HepG2 (cell line): ENCODE data around the gene THSD8. TPM values are rescaled to one million over a fixed set of nuclear protein-coding genes. Genes with fewer than 3 reads are reported as not detected.

Source experiments
- ATAC-seq: fragments of 200-7000 bp; cut with Tn5 transposase; 3 replicates; pipeline ENCODE4 v1.9.1; 2020; ENCODE audit warnings: mild to moderate bottlenecking, moderate library complexity
- BruUV-seq: library from RNA; stranded (reverse); fragments of 400-500 nt; replicated peaks from 2 replicates; lab custom pipeline; 2021; lab: Mats Ljungman, UMichigan
- CTCF ChIA-PET: fragments of 300-600 bp; formaldehyde crosslinking; extraction: SDS; loops from one replicate; lab custom pipeline; 2021; ENCODE audit warnings: low total read pairs, inconsistent platforms, low intra/inter-chr PET ratio; lab: Yijun Ruan, JAX
- POLR2A ChIA-PET: fragments of 350-600 bp; sonication (Branson Sonifier 250); formaldehyde crosslinking; loops from one replicate; lab custom pipeline; 2020; ENCODE audit warnings: antibody characterized with exemption, inconsistent platforms; lab: Yijun Ruan, JAX
- DNase-seq: peaks from one replicate; pipeline ENCODE4 v3.0.0-alpha.2; 2015; ENCODE audit warnings: low spot score
- FAIRE-seq: peaks from 3 replicates; lab custom pipeline; 2011; peaks lifted over from hg19 to GRCh38; lab: Jason Lieb, UNC
- H2AFZ ChIP-seq: one replicate; pipeline ENCODE4 v1.6.1; 2011; ENCODE audit warnings: low read length, inconsistent platforms
- H3K27ac ChIP-seq: fragments of 300-600 bp; 3 replicates; pipeline ENCODE4 v1.8.0; 2011; ENCODE audit warnings: mixed run types, mild to moderate bottlenecking, mixed read lengths, low read length, inconsistent platforms; ENCODE audit not compliant: insufficient read depth; ENCODE audit errors: extremely low read length
- H3K27me3 ChIP-seq, 2 experiments: fragments of 200-600 bp in 1 of 2; 2 replicates in 1 of 2; 3 replicates in 1 of 2; pipeline versions ENCODE4 v1.6.0 to v1.8.0; 2011; ENCODE audit warnings: low read length in 2 of 2, mild to moderate bottlenecking in 2 of 2, moderate library complexity in 2 of 2, inconsistent platforms in 1 of 2; ENCODE audit not compliant: insufficient read depth in 2 of 2, control insufficient read depth in 1 of 2
- H3K36me3 ChIP-seq, 2 experiments: fragments of 200-600 bp in 1 of 2; replicated peaks in 1 of 2; 2 replicates in 1 of 2; 3 replicates in 1 of 2; pipeline versions ENCODE4 v1.5.1 to v1.8.0; 2011; ENCODE audit warnings: low read length in 2 of 2, inconsistent platforms in 1 of 2; ENCODE audit not compliant: insufficient read depth in 2 of 2, control insufficient read depth in 1 of 2
- H3K4me1 ChIP-seq: 2 replicates; pipeline ENCODE4 v1.5.1; 2012; ENCODE audit warnings: low read length, inconsistent platforms; ENCODE audit not compliant: insufficient read depth
- H3K4me2 ChIP-seq: 2 replicates; pipeline ENCODE4 v1.6.0; 2011; ENCODE audit warnings: low read depth, low read length, inconsistent platforms
- H3K4me3 ChIP-seq, 3 experiments: fragments of 200-600 bp in 1 of 3; sonication (generic), shearing (Covaris generic) in 1 of 3; replicated peaks in 1 of 3; 2 replicates each; pipeline ENCODE4 v1.5.1; 2011 to 2016; ENCODE audit warnings: low read length in 3 of 3, inconsistent platforms in 2 of 3, low read depth in 2 of 3, mild to moderate bottlenecking in 2 of 3, control low read depth in 1 of 3, mixed read lengths in 1 of 3; ENCODE audit not compliant: insufficient read depth in 1 of 3
- H3K79me2 ChIP-seq: one replicate; pipeline ENCODE4 v1.6.1; 2011; ENCODE audit warnings: low read length, inconsistent platforms; ENCODE audit not compliant: insufficient read depth
- H3K9ac ChIP-seq: 2 replicates; pipeline ENCODE4 v1.6.0; 2011; ENCODE audit warnings: mild to moderate bottlenecking, low read depth, low read length, inconsistent platforms; ENCODE audit not compliant: insufficient read depth
- H3K9me3 ChIP-seq: 2 replicates; pipeline ENCODE4 v1.5.1; 2012; ENCODE audit warnings: mild to moderate bottlenecking, low read length
- H4K20me1 ChIP-seq: 2 replicates; pipeline ENCODE4 v1.6.0; 2011; ENCODE audit warnings: inconsistent platforms, mild to moderate bottlenecking, low read length, moderate library complexity; ENCODE audit not compliant: insufficient read depth
- ATF7-NPFF ChIP-seq: sonication (generic); formaldehyde crosslinking; IDR thresholded peaks from 2 replicates; pipeline ENCODE4 v1.8.1; 2023; ENCODE audit warnings: mild to moderate bottlenecking, low read depth, missing genetic modification reagents, moderate library complexity
- KAT8 ChIP-seq: IDR thresholded peaks from 2 replicates; pipeline ENCODE4 v1.6.1; 2016; ENCODE audit warnings: missing genetic modification reagents, missing compliant biosample characterization
- MLLT10 ChIP-seq: sonication (generic); formaldehyde crosslinking; IDR thresholded peaks from 2 replicates; pipeline ENCODE4 v1.4.0; 2020; ENCODE audit warnings: missing genetic modification reagents
- RERE ChIP-seq: IDR thresholded peaks from 2 replicates; pipeline ENCODE4 v1.6.1; 2016; ENCODE audit warnings: low read depth, missing genetic modification reagents, missing compliant biosample characterization
- REST ChIP-seq, 2 experiments: IDR thresholded peaks; 2 replicates each; pipeline ENCODE4 v1.6.1; 2011 to 2012; ENCODE audit warnings: low read length in 2 of 2, borderline replicate concordance in 1 of 2, low read depth in 1 of 2, mild to moderate bottlenecking in 1 of 2, moderate library complexity in 1 of 2
- ZNF30 ChIP-seq: sonication (generic); formaldehyde crosslinking; IDR thresholded peaks from 2 replicates; pipeline ENCODE4 v1.5.0; 2020; ENCODE audit warnings: mild to moderate bottlenecking, missing genetic modification reagents
- ZNF33B ChIP-seq: sonication (generic); formaldehyde crosslinking; IDR thresholded peaks from 2 replicates; pipeline ENCODE4 v1.5.1; 2020; ENCODE audit warnings: mild to moderate bottlenecking, missing genetic modification reagents
- ZNF740 ChIP-seq: sonication (generic); formaldehyde crosslinking; IDR thresholded peaks from 2 replicates; pipeline ENCODE4 v1.4.0; 2020; ENCODE audit warnings: missing genetic modification reagents
- WGBS: methylation state at CpG from one replicate; pipeline ENCODE4 v1.1.6; 2017; ENCODE audit warnings: low lambda C conversion rate; 5-methylcytosine and 5-hydroxymethylcytosine counted together
- in situ Hi-C: cut with HindIII; loops from 2 replicates; pipeline ENCODE4 v1.10.0; 2017; ENCODE audit warnings: low pct_unique_long_range_greater_than_20kb; ENCODE audit not compliant: extremely low pct_ligation_motif_present
- intact Hi-C: fragments of 100-400 bp; cut with micrococcal nuclease; formaldehyde crosslinking; loops from one replicate; pipeline ENCODE4 v1.10.0; 2022; ENCODE audit not compliant: unreplicated experiment
- polyA plus RNA-seq, 8 experiments: library from polyadenylated mRNA; depleted of rRNA in 3 of 8; stranded (reverse) in 7 of 8; unstranded in 1 of 8; fragments of >200 nt; fragmentation: Illumina TruSeq in 4 of 8; extraction: Trizol in 4 of 8; gene quantifications; 2 replicates each; pipeline versions ENCODE4 v1.2.1 to v1.2.3, GENCODE V29; 2011 to 2016; ENCODE audit warnings: low read depth in 4 of 8, missing spikeins in 1 of 8, mixed read lengths in 1 of 8; ENCODE audit not compliant: insufficient read depth in 1 of 8
- total RNA-seq, 5 experiments: library from RNA; depleted of rRNA; stranded (reverse); fragments of >200 nt; fragmentation: Illumina TruSeq; extraction: Trizol; gene quantifications; 2 replicates each; pipeline ENCODE4 v1.2.3, GENCODE V29; 2016; ENCODE audit warnings: low read depth in 1 of 5

Gene THSD8
- total and polyA plus RNA-seq, 2 of the 13 experiments (the other 11 are each of a cell fraction or from before 2014, with no cell fraction given) = 4.8 to 14.9 TPM

- TF ChIP-seq MLLT10 (CRISPR knock-in tag) = no peak
- no peak for TF ChIP-seq ZNF33B
- TF ChIP-seq, all 625 proteins: peak for 0
These were observed 42.2 kb upstream of the THSD8 start (continued) for GRCh38 chr19:12759686-12760085.

DNA sequence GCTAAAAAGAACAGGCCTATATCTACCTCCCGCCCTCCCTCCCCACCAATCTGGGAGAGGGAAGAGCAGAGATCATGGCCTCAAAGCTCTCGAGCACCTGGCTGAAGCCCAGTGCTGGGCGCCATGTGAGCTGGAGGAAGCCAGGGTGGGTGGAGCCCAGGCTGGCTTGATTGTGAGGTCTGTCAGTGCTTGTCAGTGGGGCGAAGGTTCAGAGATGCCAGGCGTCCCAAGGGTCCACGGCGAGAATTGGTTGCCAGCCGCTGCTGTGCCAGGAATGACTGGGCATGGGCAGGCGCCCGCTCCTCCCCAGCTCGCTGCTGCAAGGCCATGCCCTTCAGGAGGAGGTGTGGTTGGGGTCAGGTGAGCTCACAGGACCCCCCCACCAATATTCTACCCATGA is 38.8 kb upstream of the THSD8 start:
- no TSS peak for BruUV-seq
- H3K79me2 ChIP-seq = no peaks in the 10 kb centered on the region
- POLR2A ChIA-PET = no interaction called here
- CTCF ChIA-PET = interaction anchor here (1.8 kb wide), 1 partner anchor 33 kb away, joined by 6 read pairs; no protein-coding TSS in a partner anchor
- no peaks in the 10 kb centered on the region for H3K9me3 ChIP-seq
- no peak overlapping the region for H3K9ac ChIP-seq
- no peak for ATAC-seq
- H3K27me3 ChIP-seq = no peaks in the 10 kb centered on the region
- no peak overlapping the region for H3K4me2 ChIP-seq
- TF ChIP-seq RERE (no peak), ATF7-NPFF (CRISPR knock-in tag) (no peak), KAT8 (CRISPR knock-in tag) (no peak), REST (IDR thresholded peaks at IDR 0.05; ENCODE audit: borderline replicate concordance in 1 of 2, low read depth in 1 of 2, low read length in 2 of 2) (no peak), ZNF30 (CRISPR knock-in tag) (no peak), ZNF740 (no peak)
- 100% methylated on average over 3 of the region's 11 CpGs for WGBS
- H3K4me3 ChIP-seq = no peak overlapping the region
- in situ Hi-C loops = no loop called here
- H3K36me3 ChIP-seq = 0 out of 5 replicates have a peak, but pooled peaks cover 0 to 1% of the 10 kb centered on the region in 2 experiments
- 0 out of 2 replicates have a peak, but pooled peaks cover 4% of the 10 kb centered on the region for H3K4me1 ChIP-seq
- FAIRE-seq = no peak
- intact Hi-C loops = no loop called here
- no peak overlapping the region for H3K27ac ChIP-seq
- no peaks in the 10 kb centered on the region for H4K20me1 ChIP-seq
- no peak overlapping the region for H2AFZ ChIP-seq
- no peak for DNase-seq
